GM10248 (cell line): ENCODE data around the gene MARVELD1.

Experiments
- CTCF ChIA-PET: fragments of 300-600 bp; sonication (Branson Sonifier 250); formaldehyde crosslinking; extraction: SDS; loops from one replicate; lab custom pipeline; 2021; ENCODE audit warnings: antibody characterized with exemption; lab: Yijun Ruan, JAX
- POLR2A ChIA-PET: fragments of 350-650 bp; sonication (Branson Sonifier 250); formaldehyde crosslinking; extraction: SDS; loops from one replicate; lab custom pipeline; 2020; ENCODE audit warnings: antibody characterized with exemption; lab: Yijun Ruan, JAX
- DNase-seq: peaks from one replicate; pipeline ENCODE4 v3.0.0; 2012; ENCODE audit errors: extremely low spot score
- CTCF ChIP-seq: IDR thresholded peaks from 2 replicates; pipeline ENCODE4 v1.5.1; 2012; ENCODE audit warnings: mild to moderate bottlenecking, low read depth; ENCODE audit errors: extremely low read depth, missing control alignments, control extremely low read depth

Gene MARVELD1

GRCh38 chr10:97713826-97714400, 383 bp downstream of the MARVELD1 start:
- TF ChIP-seq CTCF, result peak; percentile 28
- POLR2A ChIA-PET, result no interaction called here
- DNase-seq, result peak; percentile 80
- CTCF ChIA-PET, result interaction anchor here (1.3 to 28.5 kb wide), 3 partner anchors 6 to 27 kb away, joined by 4 to 552 read pairs (median 552); partner anchors contain the start of genes AVPI1, MARVELD1 and ZFYVE27

- DNase-seq, result peak; percentile 61
- ChIA-PET POLR2A (interaction anchor here (0.5 kb wide), 1 partner anchor 295 kb away, joined by 6 read pairs; no protein-coding TSS in a partner anchor), CTCF (interaction anchor here (1.3 to 28.5 kb wide), 3 partner anchors 6 to 27 kb away, joined by 4 to 552 read pairs (median 552); partner anchors contain the start of genes AVPI1, MARVELD1 and ZFYVE27)
- TF ChIP-seq CTCF, result no peak
These were observed 1.1 kb downstream of the MARVELD1 start for GRCh38 chr10:97714401-97715258.

DNA sequence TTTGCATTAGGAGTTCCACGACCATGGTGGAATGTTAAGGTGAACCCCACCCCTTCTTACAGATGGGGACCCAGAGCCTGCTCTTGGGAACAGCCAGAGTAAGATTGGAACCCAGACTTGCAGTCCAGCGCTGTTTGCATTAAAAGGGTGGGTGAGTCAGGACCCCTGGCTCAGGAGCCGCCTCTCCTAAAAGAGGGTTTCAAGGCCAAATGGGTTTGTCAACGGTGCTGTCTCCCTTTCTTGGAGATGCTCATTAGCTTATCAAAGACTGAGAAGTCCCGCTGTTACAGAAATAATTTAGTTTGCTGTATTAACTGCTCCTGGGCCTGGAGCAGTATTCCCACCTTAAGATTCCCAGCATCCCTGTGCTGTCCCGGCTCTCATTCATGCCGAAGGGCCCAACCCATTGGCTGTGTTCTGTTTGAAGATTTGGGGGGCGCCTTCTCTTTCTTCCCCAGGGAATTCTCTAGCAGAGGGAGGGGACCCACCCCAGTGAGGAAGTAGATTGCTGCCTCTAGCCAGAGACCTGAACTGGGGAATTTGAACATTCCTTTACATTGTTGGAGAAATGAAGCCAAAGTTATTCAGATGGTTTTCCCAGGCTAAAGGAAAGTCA, 1.8 kb downstream of the MARVELD1 start:
- no peak for DNase-seq
- ChIA-PET CTCF (interaction anchor here (1.3 to 28.5 kb wide), 3 partner anchors 7 to 28 kb away, joined by 4 to 552 read pairs (median 552); partner anchors contain the start of genes AVPI1, MARVELD1 and ZFYVE27), POLR2A (no interaction called here)
- no peak for TF ChIP-seq CTCF

GRCh38 chr10:97717627-97718026, 4.1 kb downstream of the MARVELD1 start:
- no peak for DNase-seq
- CTCF ChIA-PET, result interaction anchor here (2.6 to 28.5 kb wide), 3 partner anchors 9 to 31 kb away, joined by 10 to 552 read pairs (median 95); partner anchors contain the start of genes AVPI1, MARVELD1 and ZFYVE27
- no peak for TF ChIP-seq CTCF
- POLR2A ChIA-PET, result no interaction called here

GRCh38 chr10:97718178-97718577, 4.6 kb downstream of the MARVELD1 start:
- TF ChIP-seq CTCF, result no peak
- ChIA-PET POLR2A (interaction anchor here (0.6 kb wide), 1 partner anchor 10 kb away, joined by 4 read pairs; no protein-coding TSS in a partner anchor), CTCF (interaction anchor here (2.6 to 28.5 kb wide), 3 partner anchors 10 to 32 kb away, joined by 10 to 552 read pairs (median 95); partner anchors contain the start of genes AVPI1, MARVELD1 and ZFYVE27)
- no peak for DNase-seq
